Brain microvascular endothelial cell (primary cell): ENCODE measurements around the gene NPEPPS.
A peak's percentile ranks its signal among the peaks of the same experiment; 100 is the strongest.

Experiments used
- DNase-seq: peaks from one replicate; pipeline ENCODE4 v3.0.0-alpha.2; 2020
- H3K27ac ChIP-seq: fragments of 250-450 bp; sonication (Bioruptor Pico); 2 replicates; pipeline ENCODE4 v1.5.1; 2020; ENCODE audit warnings: mild to moderate bottlenecking, moderate library complexity
- H3K27me3 ChIP-seq: fragments of 250-450 bp; sonication (Bioruptor Pico); replicated peaks from 2 replicates; pipeline ENCODE4 v1.5.1; 2020; ENCODE audit warnings: mild to moderate bottlenecking
- H3K36me3 ChIP-seq: fragments of 250-450 bp; sonication (Bioruptor Pico); replicated peaks from 2 replicates; pipeline ENCODE4 v1.5.1; 2020; ENCODE audit warnings: mild to moderate bottlenecking
- H3K4me3 ChIP-seq: 2 replicates; pipeline ENCODE4 v1.5.1; 2011; ENCODE audit warnings: low read depth, mild to moderate bottlenecking, control low read depth, low read length, moderate library complexity
- CTCF ChIP-seq: IDR thresholded peaks from 2 replicates; pipeline ENCODE4 v1.5.1; 2011; ENCODE audit warnings: low read depth, mild to moderate bottlenecking, moderate library complexity, low read length, control low read depth, inconsistent platforms; ENCODE audit errors: missing control alignments
- in situ Hi-C: cut with HindIII; loops from 2 replicates; pipeline ENCODE4 v1.10.0; 2017; ENCODE audit warnings: low sequenced_read_pairs, low pct_ligation_motif_present

Gene NPEPPS

GRCh38 chr17:47651704-47652103 lies 120.8 kb downstream of the NPEPPS start:
- Histone ChIP-seq H3K27ac (no peak overlapping the region), H3K27me3 (no peaks in the 10 kb centered on the region), H3K36me3 (peaks cover 39% of the 10 kb centered on the region), H3K4me3 (peak overlapping the region; percentile 84)
- in situ Hi-C loops = no loop called here
- DNase-seq = no peak
- TF ChIP-seq CTCF = no peak

GRCh38 chr17:47652570-47652969 lies 121.7 kb downstream of the NPEPPS start:
- DNase-seq = no peak
- Histone ChIP-seq H3K36me3 (peaks cover 48% of the 10 kb centered on the region), H3K4me3 (no peak overlapping the region), H3K27ac (no peak overlapping the region), H3K27me3 (no peaks in the 10 kb centered on the region)
- in situ Hi-C loops = no loop called here
- no peak for TF ChIP-seq CTCF

- Histone ChIP-seq H3K27me3 (no peaks in the 10 kb centered on the region), H3K27ac (no peak overlapping the region), H3K4me3 (no peak overlapping the region), H3K36me3 (peaks cover 57% of the 10 kb centered on the region)
- no peak for TF ChIP-seq CTCF
- in situ Hi-C loops = no loop called here
- no peak for DNase-seq
These were observed 122.5 kb downstream of the NPEPPS start for GRCh38 chr17:47653442-47653841.

GRCh38 chr17:47654991-47655390 lies 124.1 kb downstream of the NPEPPS start:
- in situ Hi-C loops = no loop called here
- no peak overlapping the region for H3K4me3 ChIP-seq
- no peak overlapping the region for H3K27ac ChIP-seq

GRCh38 chr17:47660064-47660492 lies 129.2 kb downstream of the NPEPPS start:
- Histone ChIP-seq H3K36me3 (peaks cover 90% of the 10 kb centered on the region), H3K27me3 (no peaks in the 10 kb centered on the region), H3K27ac (no peak overlapping the region), H3K4me3 (no peak overlapping the region)
- in situ Hi-C loops = no loop called here
- TF ChIP-seq CTCF = no peak
- DNase-seq = no peak

More at GRCh38 chr17:47654991-47655390, 124.1 kb downstream of the NPEPPS start:
- peaks cover 72% of the 10 kb centered on the region for H3K36me3 ChIP-seq
- no peak for TF ChIP-seq CTCF
- DNase-seq = no peak
- H3K27me3 ChIP-seq = no peaks in the 10 kb centered on the region

GRCh38 chr17:47663912-47664623 lies 133.2 kb downstream of the NPEPPS start:
- H3K4me3 ChIP-seq = no peak overlapping the region
- peak; percentile 85 for TF ChIP-seq CTCF
- peak; percentile 63 for DNase-seq
- no peaks in the 10 kb centered on the region for H3K27me3 ChIP-seq
- in situ Hi-C loops = no loop called here
- H3K36me3 ChIP-seq = peaks cover 87% of the 10 kb centered on the region
- no peak overlapping the region for H3K27ac ChIP-seq
